Stimulated activated CD4-positive, alpha-beta T cell treated with anti-CD3 and anti-CD28 coated beads, Interleukin-2, amount 100 ng/mL, for 4 hours (primary cell): ENCODE measurements around the gene ZCCHC12.

ENCODE experiments used
- DNase-seq: peaks from one replicate; pipeline ENCODE4 v3.0.0-alpha.2; 2020; ENCODE audit warnings: low read depth

The ZCCHC12 gene

DNA sequence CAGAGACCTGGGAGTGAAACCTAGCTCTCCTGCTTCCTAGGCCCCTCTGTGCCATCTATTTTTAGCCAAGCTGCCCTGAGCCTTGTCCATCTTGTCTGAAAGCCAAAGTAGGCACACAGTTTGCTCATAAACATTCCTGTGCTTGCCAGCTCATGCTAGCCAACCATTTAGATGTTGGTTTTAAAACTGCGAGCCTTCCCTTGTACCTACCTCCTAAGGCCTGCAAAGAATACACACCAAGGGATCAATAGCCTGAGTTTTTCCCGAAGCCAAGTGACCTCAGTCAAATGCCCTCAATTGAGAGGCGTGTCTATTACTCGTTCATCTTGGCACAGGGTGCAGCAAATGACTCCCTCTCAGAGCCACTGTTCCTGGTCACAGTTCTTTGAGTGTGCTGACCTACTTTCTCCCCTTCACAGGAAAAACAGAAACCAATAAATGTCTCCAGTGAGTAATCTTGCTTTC lies 48.5 kb downstream of the ZCCHC12 start:
- no peak for DNase-seq
